Natural killer cell (primary cell): ENCODE measurements around the gene SAPCD2. TPM values are rescaled to one million over a fixed set of nuclear protein-coding genes. Genes with fewer than 3 reads are reported as not detected.

Experiments
- ATAC-seq, 3 donors: fragments of 150-1000 bp in 2 of 3; fragments of 200-7000 bp in 1 of 3; cut with Tn5 transposase; 1 replicate in 1 of 3; 2 replicates in 2 of 3; pipeline ENCODE4 v1.10.0; 2021; ENCODE audit warnings: mild to moderate bottlenecking in 2 of 3, moderate library complexity in 2 of 3
- DNase-seq, 2 donors: peaks; one replicate each; pipeline versions ENCODE4 v3.0.0 to v3.0.0-alpha.2; 2013 to 2021; ENCODE audit warnings: mixed read lengths in 1 of 2
- H3K27ac ChIP-seq: one replicate; pipeline ENCODE4 v1.5.1; 2013; ENCODE audit warnings: mild to moderate bottlenecking, low read length
- H3K27me3 ChIP-seq: one replicate; pipeline ENCODE4 v1.6.1; 2013; ENCODE audit warnings: low read length; ENCODE audit not compliant: control insufficient read depth, insufficient read depth
- H3K36me3 ChIP-seq: one replicate; pipeline ENCODE4 v1.6.1; 2013; ENCODE audit warnings: low read length; ENCODE audit not compliant: control insufficient read depth, insufficient read depth
- H3K4me1 ChIP-seq: one replicate; pipeline ENCODE4 v1.6.1; 2013; ENCODE audit warnings: low read length; ENCODE audit not compliant: control insufficient read depth, insufficient read depth
- H3K4me3 ChIP-seq: one replicate; pipeline ENCODE4 v1.5.1; 2013; ENCODE audit warnings: low read length
- H3K9me3 ChIP-seq: one replicate; pipeline ENCODE4 v1.6.1; 2013; ENCODE audit warnings: low read length; ENCODE audit not compliant: control insufficient read depth, insufficient read depth
- H3K27ac Mint-ChIP-seq, 2 donors: one replicate each; pipeline ENCODE4 v1.8.0; 2022; ENCODE audit warnings: mild to moderate bottlenecking in 2 of 2, mixed read lengths in 2 of 2, moderate library complexity in 1 of 2
- H3K27me3 Mint-ChIP-seq, 2 donors: one replicate each; pipeline ENCODE4 v1.8.0; 2022; ENCODE audit warnings: low read depth in 2 of 2, mixed read lengths in 2 of 2
- H3K36me3 Mint-ChIP-seq: one replicate; pipeline ENCODE4 v1.8.0; 2022; ENCODE audit warnings: mixed read lengths
- H3K4me1 Mint-ChIP-seq, 2 donors: one replicate each; pipeline ENCODE4 v1.8.0; 2022; ENCODE audit warnings: mixed read lengths in 2 of 2
- H3K4me3 Mint-ChIP-seq: one replicate; pipeline ENCODE4 v1.8.0; 2022; ENCODE audit warnings: mild to moderate bottlenecking, moderate library complexity, mixed read lengths
- H3K9me3 Mint-ChIP-seq, 2 donors: one replicate each; pipeline ENCODE4 v1.8.0; 2022; ENCODE audit warnings: mixed read lengths in 2 of 2
- CTCF ChIP-seq: fragments of 200-600 bp; IDR thresholded peaks from one replicate; pipeline ENCODE4 v1.8.0; 2022; ENCODE audit warnings: antibody characterized with exemption
- WGBS: methylation state at CpG from one replicate; pipeline ENCODE4 v1.1.7; 2013; ENCODE audit warnings: missing lambda C conversion rate; ENCODE audit not compliant: insufficient coverage; 5-methylcytosine and 5-hydroxymethylcytosine counted together
- intact Hi-C: fragments of 100-400 bp; cut with micrococcal nuclease; formaldehyde crosslinking; loops from one replicate; pipeline ENCODE4 v1.14.2; 2022
- total RNA-seq, 4 donors: library from RNA; stranded (reverse); fragments of 120-200 nt in 1 of 4; gene quantifications; one replicate each; pipeline versions ENCODE4 v1.2.3 to v1.2.4, GENCODE V29; 2013 to 2022

Gene SAPCD2
- total RNA-seq, 3 donors from 2014 or later (not counting 1 experiment from before 2014, with no cell fraction given), result 0.59 to 2.6 (median 1.0) TPM

GRCh38 chr9:137017791-137018497, 52.4 kb downstream of the SAPCD2 start:
- 94% methylated on average over 45 of the region's 45 CpGs for WGBS
- DNase-seq (no peak), ATAC-seq (no peak)
- no peaks in the 10 kb centered on the region for H3K9me3 ChIP-seq
- Mint-ChIP-seq H3K4me1 (peaks cover 0 to 8% of the 10 kb centered on the region in 2 donors), H3K27me3 (no peaks in the 10 kb centered on the region), H3K4me3 (no peak overlapping the region), H3K9me3 (no peaks in the 10 kb centered on the region), H3K36me3 (no peaks in the 10 kb centered on the region), H3K27ac (no peak overlapping the region)
- H3K27ac ChIP-seq, result no peak overlapping the region
- TF ChIP-seq CTCF, result no peak
- H3K27me3 ChIP-seq, result no peaks in the 10 kb centered on the region
- peaks cover 6% of the 10 kb centered on the region for H3K4me1 ChIP-seq
- H3K36me3 ChIP-seq, result peaks cover 70% of the 10 kb centered on the region
- H3K4me3 ChIP-seq, result no peak overlapping the region
- intact Hi-C loops, result no loop called here

- no peaks in the 10 kb centered on the region for H3K27me3 Mint-ChIP-seq
- ATAC-seq (no peak), DNase-seq (no peak)
- no peaks in the 10 kb centered on the region for H3K9me3 ChIP-seq
- peaks cover 74% of the 10 kb centered on the region for H3K36me3 ChIP-seq
- no peak overlapping the region for H3K27ac ChIP-seq
- 98% methylated on average over 28 of the region's 28 CpGs for WGBS
- H3K4me3 ChIP-seq, result no peak overlapping the region
- intact Hi-C loops, result no loop called here
- peaks cover 6% of the 10 kb centered on the region for H3K4me1 ChIP-seq
- no peak overlapping the region for H3K4me3 Mint-ChIP-seq
- H3K36me3 Mint-ChIP-seq, result no peaks in the 10 kb centered on the region
- H3K4me1 Mint-ChIP-seq, result peaks cover 0 to 6% of the 10 kb centered on the region in 2 donors
- no peak overlapping the region for H3K27ac Mint-ChIP-seq
- H3K9me3 Mint-ChIP-seq, result no peaks in the 10 kb centered on the region
- no peaks in the 10 kb centered on the region for H3K27me3 ChIP-seq
- TF ChIP-seq CTCF, result no peak
These were observed 53.3 kb downstream of the SAPCD2 start for GRCh38 chr9:137017071-137017470.

- Mint-ChIP-seq H3K4me3 (no peak overlapping the region), H3K4me1 (peaks cover 0 to 1% of the 10 kb centered on the region in 2 donors), H3K9me3 (no peaks in the 10 kb centered on the region), H3K27ac (no peak overlapping the region), H3K36me3 (no peaks in the 10 kb centered on the region), H3K27me3 (no peaks in the 10 kb centered on the region)
- no peak overlapping the region for H3K4me3 ChIP-seq
- H3K9me3 ChIP-seq, result no peaks in the 10 kb centered on the region
- H3K36me3 ChIP-seq, result peaks cover 79% of the 10 kb centered on the region
- no peak overlapping the region for H3K27ac ChIP-seq
- no peak for DNase-seq
- H3K4me1 ChIP-seq, result peaks cover 1% of the 10 kb centered on the region
- H3K27me3 ChIP-seq, result no peaks in the 10 kb centered on the region
- ATAC-seq, result no peak
- intact Hi-C loops, result no loop called here
- 96% methylated on average over 16 of the region's 16 CpGs for WGBS
- TF ChIP-seq CTCF, result no peak
These were observed 53.9 kb downstream of the SAPCD2 start for GRCh38 chr9:137016436-137016835.

GRCh38 chr9:137015976-137016375, 54.4 kb downstream of the SAPCD2 start:
- no peaks in the 10 kb centered on the region for H3K36me3 Mint-ChIP-seq
- no peaks in the 10 kb centered on the region for H3K9me3 Mint-ChIP-seq
- Histone ChIP-seq H3K9me3 (no peaks in the 10 kb centered on the region), H3K27me3 (no peaks in the 10 kb centered on the region), H3K4me3 (no peak overlapping the region), H3K27ac (no peak overlapping the region), H3K4me1 (no peaks in the 10 kb centered on the region), H3K36me3 (peaks cover 81% of the 10 kb centered on the region)
- TF ChIP-seq CTCF, result no peak
- DNase-seq (no peak), ATAC-seq (no peak)
- no peak overlapping the region for H3K4me3 Mint-ChIP-seq
- H3K27me3 Mint-ChIP-seq, result no peaks in the 10 kb centered on the region
- intact Hi-C loops, result no loop called here
- H3K4me1 Mint-ChIP-seq, result peaks cover 0 to 3% of the 10 kb centered on the region in 2 donors
- WGBS, result 96% methylated on average over 21 of the region's 21 CpGs
- no peak overlapping the region for H3K27ac Mint-ChIP-seq
